HL-60 (cell line): Measurements from ENCODE around the gene HNRNPUL1.

Experiments used
- DNase-seq, 2 experiments: peaks; one replicate each; pipeline ENCODE4 v3.0.0-alpha.2; 2010 to 2020; ENCODE audit warnings: low read depth in 1 of 2, low spot score in 1 of 2
- H3K27ac ChIP-seq: fragments of 250-450 bp; sonication (Bioruptor Pico); replicated peaks from 2 replicates; pipeline ENCODE4 v1.5.1; 2020; ENCODE audit warnings: mild to moderate bottlenecking, moderate library complexity
- H3K27me3 ChIP-seq: fragments of 250-450 bp; sonication (Bioruptor Pico); 2 replicates; pipeline ENCODE4 v1.5.1; 2021; ENCODE audit warnings: mild to moderate bottlenecking, moderate library complexity; ENCODE audit not compliant: insufficient read depth, poor library complexity, severe bottlenecking
- H3K4me3 ChIP-seq: replicated peaks from 2 replicates; pipeline ENCODE4 v1.5.1; 2011; ENCODE audit warnings: mild to moderate bottlenecking, control low read depth, low read length; ENCODE audit not compliant: insufficient read depth
- GABPA ChIP-seq: IDR thresholded peaks from 2 replicates; pipeline ENCODE4 v1.6.1; 2012; ENCODE audit warnings: low read depth
- POLR2AphosphoS5 ChIP-seq: IDR thresholded peaks from 2 replicates; pipeline ENCODE4 v1.6.1; 2012; ENCODE audit warnings: low read depth
- REST ChIP-seq: IDR thresholded peaks from 2 replicates; pipeline ENCODE4 v1.6.1; 2012; ENCODE audit warnings: low read depth; ENCODE audit not compliant: insufficient replicate concordance
- SPI1 ChIP-seq: IDR thresholded peaks from 2 replicates; pipeline ENCODE4 v1.6.1; 2012; ENCODE audit warnings: low read depth, mild to moderate bottlenecking, borderline replicate concordance
- TF ChIP-seq, protein P1 (sequence below): IDR thresholded peaks from one replicate; pipeline ENCODE4 v1.5.1; 2011; ENCODE audit warnings: low read length, control low read depth, inconsistent platforms; ENCODE audit not compliant: insufficient read depth

The HNRNPUL1 gene

GRCh38 chr19:41298348-41298964, 34.3 kb downstream of the HNRNPUL1 start:
- DNase-seq: peak in 1 of 2 experiments; percentile 35
- H3K27me3 ChIP-seq: no peaks in the 10 kb centered on the region
- TF ChIP-seq GABPA (no peak), SPI1 (no peak), POLR2AphosphoS5 (0 out of 2 replicates have a peak, but pooled peaks have one; percentile 22), REST (no peak)
- TF ChIP-seq, protein P1, sequence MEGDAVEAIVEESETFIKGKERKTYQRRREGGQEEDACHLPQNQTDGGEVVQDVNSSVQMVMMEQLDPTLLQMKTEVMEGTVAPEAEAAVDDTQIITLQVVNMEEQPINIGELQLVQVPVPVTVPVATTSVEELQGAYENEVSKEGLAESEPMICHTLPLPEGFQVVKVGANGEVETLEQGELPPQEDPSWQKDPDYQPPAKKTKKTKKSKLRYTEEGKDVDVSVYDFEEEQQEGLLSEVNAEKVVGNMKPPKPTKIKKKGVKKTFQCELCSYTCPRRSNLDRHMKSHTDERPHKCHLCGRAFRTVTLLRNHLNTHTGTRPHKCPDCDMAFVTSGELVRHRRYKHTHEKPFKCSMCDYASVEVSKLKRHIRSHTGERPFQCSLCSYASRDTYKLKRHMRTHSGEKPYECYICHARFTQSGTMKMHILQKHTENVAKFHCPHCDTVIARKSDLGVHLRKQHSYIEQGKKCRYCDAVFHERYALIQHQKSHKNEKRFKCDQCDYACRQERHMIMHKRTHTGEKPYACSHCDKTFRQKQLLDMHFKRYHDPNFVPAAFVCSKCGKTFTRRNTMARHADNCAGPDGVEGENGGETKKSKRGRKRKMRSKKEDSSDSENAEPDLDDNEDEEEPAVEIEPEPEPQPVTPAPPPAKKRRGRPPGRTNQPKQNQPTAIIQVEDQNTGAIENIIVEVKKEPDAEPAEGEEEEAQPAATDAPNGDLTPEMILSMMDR: no peak
- H3K27ac ChIP-seq: peak overlapping the region; percentile 38
- H3K4me3 ChIP-seq: no peak overlapping the region

DNA sequence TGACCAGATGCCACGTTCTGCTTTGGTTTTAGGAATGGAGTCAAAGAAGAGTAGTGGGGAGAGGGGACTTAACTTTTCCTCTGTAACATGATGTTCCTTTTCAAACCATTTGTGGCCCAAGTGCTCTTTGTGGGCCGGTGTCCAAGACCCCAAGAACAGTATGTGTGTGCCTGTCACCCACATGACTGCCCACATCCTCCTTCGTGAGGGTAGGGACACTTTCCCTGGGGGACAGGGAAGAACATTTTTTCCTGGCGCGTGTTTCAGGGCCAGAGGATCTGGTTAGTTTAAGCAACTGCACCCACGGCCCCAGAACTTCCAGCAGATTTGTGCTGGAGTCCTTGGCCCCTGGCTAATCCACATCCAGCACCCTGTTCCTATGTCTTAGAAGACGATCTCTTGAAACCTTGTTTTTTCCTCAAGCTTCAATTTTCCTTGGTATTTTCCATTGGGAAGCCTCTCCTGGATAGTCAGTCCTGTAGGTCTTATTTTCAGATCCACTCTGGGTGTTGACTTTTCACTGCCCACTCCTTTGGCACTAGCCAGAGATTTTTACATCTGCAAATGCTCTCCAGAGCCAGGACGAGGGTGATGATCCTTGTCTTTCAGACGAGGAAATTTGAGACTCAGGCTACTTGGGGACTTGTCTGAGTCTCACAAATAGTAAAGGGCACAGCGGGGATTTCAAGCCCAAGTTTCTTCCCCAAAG, 35.0 kb downstream of the HNRNPUL1 start:
- Histone ChIP-seq H3K27me3 (no peaks in the 10 kb centered on the region), H3K27ac (no peak overlapping the region; the same call in 1 of the 2 replicates)

GRCh38 chr19:41299755-41300089, 35.5 kb downstream of the HNRNPUL1 start:
- TF ChIP-seq SPI1 (no peak), POLR2AphosphoS5 (no peak), GABPA (no peak), REST (no peak)
- TF ChIP-seq, protein P1: no peak
- DNase-seq: no peak
- H3K4me3 ChIP-seq: no peak overlapping the region
- no peaks in the 10 kb centered on the region for H3K27me3 ChIP-seq
- no peak overlapping the region for H3K27ac ChIP-seq

More for the DNA sequence above, 35.0 kb downstream of the HNRNPUL1 start:
- TF ChIP-seq GABPA: no peak
- no peak for DNase-seq
- H3K4me3 ChIP-seq: no peak overlapping the region

DNA sequence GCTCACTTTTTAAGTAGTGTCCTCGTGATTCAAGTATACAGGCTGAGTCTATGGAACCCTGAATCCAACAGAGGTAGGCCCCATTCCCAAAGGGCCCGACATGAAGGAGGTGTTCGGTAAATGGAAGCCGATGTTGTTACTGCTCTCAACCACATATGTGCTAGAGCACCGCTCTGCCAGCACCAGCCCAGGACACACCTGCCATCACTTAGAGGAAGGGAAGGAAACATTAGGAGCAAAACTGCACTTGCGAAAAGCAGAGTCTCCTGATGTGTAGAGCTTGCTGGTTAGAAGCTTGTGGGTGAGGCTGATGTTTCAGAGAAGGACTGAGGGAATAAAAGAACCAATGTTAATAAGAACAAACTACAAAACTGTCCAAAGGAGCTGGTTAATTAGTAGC, 36.4 kb downstream of the HNRNPUL1 start:
- H3K27ac ChIP-seq: no peak overlapping the region
- TF ChIP-seq GABPA: no peak
- TF ChIP-seq SPI1: no peak
- TF ChIP-seq REST: no peak
- TF ChIP-seq, protein P1: no peak
- TF ChIP-seq POLR2AphosphoS5: no peak
- H3K4me3 ChIP-seq: no peak overlapping the region
- no peaks in the 10 kb centered on the region for H3K27me3 ChIP-seq
- no peak for DNase-seq
